Endodermal cell (in vitro differentiated cells): Measurements from ENCODE around the gene WAPL. TPM values are rescaled to one million over a fixed set of nuclear protein-coding genes. Genes with fewer than 3 reads are reported as not detected.

Source experiments
- DNase-seq: peaks from one replicate; pipeline ENCODE4 v3.0.0-alpha.2; 2017
- H3K27ac ChIP-seq: 2 replicates; pipeline ENCODE4 v1.5.1; 2013; ENCODE audit warnings: mild to moderate bottlenecking, low read depth, low read length, moderate library complexity
- H3K27me3 ChIP-seq: 2 replicates; pipeline ENCODE4 v1.6.1; 2013; ENCODE audit warnings: mild to moderate bottlenecking, low read length, moderate library complexity; ENCODE audit not compliant: insufficient read depth, control insufficient read depth, poor library complexity, severe bottlenecking
- H3K36me3 ChIP-seq: 2 replicates; pipeline ENCODE4 v1.7.0; 2013; ENCODE audit warnings: mild to moderate bottlenecking, low read length, moderate library complexity; ENCODE audit not compliant: control insufficient read depth, insufficient read depth
- H3K4me1 ChIP-seq: one replicate; pipeline ENCODE4 v1.7.0; 2013; ENCODE audit warnings: low read length; ENCODE audit not compliant: control insufficient read depth, insufficient read depth
- H3K4me3 ChIP-seq: 2 replicates; pipeline ENCODE4 v1.5.1; 2013; ENCODE audit warnings: mild to moderate bottlenecking, low read length, moderate library complexity
- H3K9ac ChIP-seq: 2 replicates; pipeline ENCODE4 v1.6.1; 2013; ENCODE audit warnings: mild to moderate bottlenecking, low read length, moderate library complexity; ENCODE audit not compliant: poor library complexity, severe bottlenecking; ENCODE audit errors: extremely low read depth
- H3K9me3 ChIP-seq: 2 replicates; pipeline ENCODE4 v1.6.1; 2013; ENCODE audit warnings: mild to moderate bottlenecking, low read length, moderate library complexity; ENCODE audit not compliant: control insufficient read depth
- H3K27ac Mint-ChIP-seq: 2 replicates; pipeline ENCODE4 v1.8.0; 2020; ENCODE audit warnings: mixed read lengths
- H3K27me3 Mint-ChIP-seq: 2 replicates; pipeline ENCODE4 v1.8.0; 2021; ENCODE audit warnings: mild to moderate bottlenecking, mixed read lengths; ENCODE audit not compliant: insufficient read depth
- H3K36me3 Mint-ChIP-seq: 2 replicates; pipeline ENCODE4 v1.8.0; 2020; ENCODE audit warnings: low read depth, mixed read lengths
- H3K4me1 Mint-ChIP-seq: 2 replicates; pipeline ENCODE4 v1.8.0; 2020; ENCODE audit warnings: mixed read lengths
- H3K4me3 Mint-ChIP-seq: 2 replicates; pipeline ENCODE4 v1.8.0; 2020; ENCODE audit warnings: mild to moderate bottlenecking, moderate library complexity, mixed read lengths
- H3K9me3 Mint-ChIP-seq: 2 replicates; pipeline ENCODE4 v1.8.0; 2020; ENCODE audit warnings: mild to moderate bottlenecking, mixed read lengths
- CTCF ChIP-seq: fragments of 200-600 bp; sonication (generic); conservative IDR thresholded peaks from 2 replicates; pipeline ENCODE4 v1.5.0; 2021; ENCODE audit warnings: antibody characterized with exemption, mild to moderate bottlenecking
- WGBS, 2 experiments: methylation state at CpG; one replicate each; pipeline versions ENCODE4 v1.1.5 to v1.1.7; 2013; ENCODE audit warnings: missing lambda C conversion rate in 2 of 2, mixed read lengths in 1 of 2; ENCODE audit not compliant: insufficient coverage in 1 of 2, insufficient read length in 1 of 2; 5-methylcytosine and 5-hydroxymethylcytosine counted together
- total RNA-seq, 2 donors: library from RNA; stranded (reverse); fragmentation: NEBNext Ultra II Directional in 1 of 2; extraction: Animal tissue kit (Norgen Biotek cat#: 25700) in 1 of 2; gene quantifications; 2 replicates in 1 of 2; 3 replicates in 1 of 2; pipeline ENCODE4 v1.2.1, GENCODE V29; 2021

Gene WAPL
- total RNA-seq, 2 donors from 2014 or later, result 48.0 to 54.1 TPM

GRCh38 chr10:86403183-86403797 is 118.3 kb downstream of the WAPL start:
- H3K4me3 Mint-ChIP-seq, result no peak overlapping the region

GRCh38 chr10:86402283-86402941 is 119.2 kb downstream of the WAPL start:
- Histone ChIP-seq H3K27me3 (peaks cover 52% of the 10 kb centered on the region), H3K27ac (no peak overlapping the region), H3K4me1 (no peaks in the 10 kb centered on the region), H3K9me3 (no peaks in the 10 kb centered on the region), H3K4me3 (peak overlapping the region; percentile 83), H3K9ac (no peak overlapping the region), H3K36me3 (no peaks in the 10 kb centered on the region)
- 33% methylated on average over 13 to 18 of the region's 18 CpGs for WGBS, 2 experiments
- TF ChIP-seq CTCF, result no peak
- H3K4me1 Mint-ChIP-seq, result peaks cover 7% of the 10 kb centered on the region
- DNase-seq, result peak; percentile 66
- H3K27me3 Mint-ChIP-seq, result peaks cover 39% of the 10 kb centered on the region
- H3K9me3 Mint-ChIP-seq, result no peaks in the 10 kb centered on the region
- peak overlapping the region; percentile 64 for H3K4me3 Mint-ChIP-seq
- H3K27ac Mint-ChIP-seq, result no peak overlapping the region
- no peaks in the 10 kb centered on the region for H3K36me3 Mint-ChIP-seq

More at GRCh38 chr10:86403183-86403797, 118.3 kb downstream of the WAPL start:
- no peaks in the 10 kb centered on the region for H3K9me3 ChIP-seq
- H3K4me1 ChIP-seq, result no peaks in the 10 kb centered on the region
- H3K9ac ChIP-seq, result no peak overlapping the region
- no peak overlapping the region for H3K4me3 ChIP-seq
- H3K36me3 Mint-ChIP-seq, result no peaks in the 10 kb centered on the region
- H3K27ac Mint-ChIP-seq, result no peak overlapping the region
- peaks cover 7% of the 10 kb centered on the region for H3K4me1 Mint-ChIP-seq
- H3K27me3 ChIP-seq, result peaks cover 43% of the 10 kb centered on the region
- H3K9me3 Mint-ChIP-seq, result no peaks in the 10 kb centered on the region
- 72 to 81% methylated on average over 2 to 5 of the region's 6 CpGs for WGBS, 2 experiments
- no peaks in the 10 kb centered on the region for H3K36me3 ChIP-seq
- TF ChIP-seq CTCF, result no peak
- no peak overlapping the region for H3K27ac ChIP-seq
- DNase-seq, result no peak
- peaks cover 38% of the 10 kb centered on the region for H3K27me3 Mint-ChIP-seq

- H3K27ac Mint-ChIP-seq, result no peak overlapping the region
- Histone ChIP-seq H3K9ac (no peak overlapping the region), H3K36me3 (no peaks in the 10 kb centered on the region), H3K4me1 (no peaks in the 10 kb centered on the region), H3K27ac (no peak overlapping the region), H3K9me3 (no peaks in the 10 kb centered on the region), H3K27me3 (peaks cover 58% of the 10 kb centered on the region), H3K4me3 (peak overlapping the region; percentile 83)
- peak; percentile 77 for DNase-seq
- TF ChIP-seq CTCF, result no peak
- no peaks in the 10 kb centered on the region for H3K36me3 Mint-ChIP-seq
- peaks cover 42% of the 10 kb centered on the region for H3K27me3 Mint-ChIP-seq
- no peaks in the 10 kb centered on the region for H3K9me3 Mint-ChIP-seq
- 8 to 23% methylated on average over 5 to 23 of the region's 27 CpGs for WGBS, 2 experiments
- peak overlapping the region; percentile 64 for H3K4me3 Mint-ChIP-seq
- H3K4me1 Mint-ChIP-seq, result peaks cover 7% of the 10 kb centered on the region
These were observed 119.9 kb downstream of the WAPL start for GRCh38 chr10:86401588-86402282.
